ENCODE results near the gene CR1L.
"Not testable (repeated sequence)": the region's sequence is repeated elsewhere in the genome, so short reads cannot be mapped to it uniquely, and the experiment has no call there.

Gene CR1L

DNA sequence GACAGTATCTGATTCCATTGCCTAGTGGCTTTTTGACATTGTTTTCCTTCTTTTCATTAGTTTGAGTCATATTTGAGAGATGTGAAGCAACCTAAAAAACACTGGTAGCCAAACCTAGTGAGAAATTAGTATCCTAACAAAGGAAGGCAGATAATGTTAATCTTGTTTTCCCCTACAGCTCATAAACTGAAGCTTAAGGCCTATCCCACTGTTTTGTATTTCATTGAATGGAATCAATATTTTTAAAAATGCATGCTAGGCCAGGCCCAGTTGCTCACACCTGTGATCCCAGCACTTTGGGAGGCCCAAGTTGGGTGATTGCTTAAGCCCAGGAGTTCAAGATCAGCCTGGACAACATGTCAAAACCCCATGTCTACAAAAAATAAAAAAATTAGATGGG lies 1.2 kb downstream of the CR1L start:
- DNase-seq (ENCODE audit: low spot score) = no peak

DNA sequence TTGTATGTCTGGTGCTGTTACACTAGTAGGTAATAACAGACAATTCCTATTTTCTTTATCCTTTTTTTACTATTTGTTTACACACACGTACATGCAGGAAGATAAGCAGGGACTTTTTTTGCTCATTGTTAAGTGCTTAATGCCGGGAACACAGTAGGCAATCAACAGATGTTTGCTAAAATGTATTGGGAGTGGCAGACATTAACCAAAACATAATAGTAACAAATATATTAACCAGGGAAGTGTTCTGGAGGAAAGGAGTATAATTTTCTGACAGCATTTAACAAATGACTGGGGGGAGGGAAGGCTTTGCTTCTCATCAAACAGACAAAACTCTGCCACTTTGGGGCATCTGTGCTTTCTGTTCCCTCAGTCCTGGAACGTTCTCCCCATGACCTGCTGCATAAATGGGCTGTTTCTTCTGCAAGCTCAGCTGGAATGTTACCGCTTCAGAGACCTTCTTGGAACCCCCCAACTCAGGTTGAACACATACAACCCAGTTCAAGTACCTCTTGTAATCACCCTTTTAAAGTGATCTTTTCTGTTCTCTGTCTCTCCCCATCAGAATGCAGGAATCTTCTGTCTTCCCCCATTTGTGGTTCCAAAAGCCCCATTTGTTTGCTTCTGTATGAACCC lies 2.1 kb downstream of the CR1L start:
- no peak for DNase-seq (ENCODE audit: low spot score)

DNA sequence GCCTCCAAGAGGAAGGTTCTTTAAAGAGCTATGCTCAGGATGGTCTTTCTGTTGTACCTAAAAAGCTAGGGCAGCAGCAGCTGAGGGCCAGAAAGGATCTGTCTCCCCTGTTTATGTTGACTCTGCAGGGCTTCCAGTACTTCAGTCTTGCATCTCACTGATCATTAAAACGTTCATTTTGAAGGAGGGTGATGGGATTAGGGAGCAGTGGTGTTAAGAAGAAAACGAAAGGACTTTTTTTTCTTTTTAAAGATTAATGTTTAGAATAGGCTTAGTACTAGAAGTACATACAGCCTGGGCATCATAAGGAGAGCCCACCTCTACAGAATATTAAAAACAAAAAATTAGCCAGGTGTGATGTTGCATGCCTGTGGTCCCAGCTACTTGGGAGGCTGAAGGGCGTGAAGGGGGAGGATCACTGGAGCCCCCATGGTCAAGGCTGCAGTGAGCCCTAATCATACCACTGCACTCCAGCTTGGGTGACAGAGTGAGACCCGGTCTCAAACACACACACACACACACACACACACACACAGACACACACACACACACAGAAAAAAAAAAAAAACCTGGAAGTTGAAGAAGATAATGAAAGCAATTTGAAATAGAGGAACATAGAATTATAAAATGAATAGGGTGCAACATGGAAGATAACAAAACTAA lies 2.9 kb downstream of the CR1L start:
- DNase-seq (ENCODE audit: low spot score) = no peak

DNA sequence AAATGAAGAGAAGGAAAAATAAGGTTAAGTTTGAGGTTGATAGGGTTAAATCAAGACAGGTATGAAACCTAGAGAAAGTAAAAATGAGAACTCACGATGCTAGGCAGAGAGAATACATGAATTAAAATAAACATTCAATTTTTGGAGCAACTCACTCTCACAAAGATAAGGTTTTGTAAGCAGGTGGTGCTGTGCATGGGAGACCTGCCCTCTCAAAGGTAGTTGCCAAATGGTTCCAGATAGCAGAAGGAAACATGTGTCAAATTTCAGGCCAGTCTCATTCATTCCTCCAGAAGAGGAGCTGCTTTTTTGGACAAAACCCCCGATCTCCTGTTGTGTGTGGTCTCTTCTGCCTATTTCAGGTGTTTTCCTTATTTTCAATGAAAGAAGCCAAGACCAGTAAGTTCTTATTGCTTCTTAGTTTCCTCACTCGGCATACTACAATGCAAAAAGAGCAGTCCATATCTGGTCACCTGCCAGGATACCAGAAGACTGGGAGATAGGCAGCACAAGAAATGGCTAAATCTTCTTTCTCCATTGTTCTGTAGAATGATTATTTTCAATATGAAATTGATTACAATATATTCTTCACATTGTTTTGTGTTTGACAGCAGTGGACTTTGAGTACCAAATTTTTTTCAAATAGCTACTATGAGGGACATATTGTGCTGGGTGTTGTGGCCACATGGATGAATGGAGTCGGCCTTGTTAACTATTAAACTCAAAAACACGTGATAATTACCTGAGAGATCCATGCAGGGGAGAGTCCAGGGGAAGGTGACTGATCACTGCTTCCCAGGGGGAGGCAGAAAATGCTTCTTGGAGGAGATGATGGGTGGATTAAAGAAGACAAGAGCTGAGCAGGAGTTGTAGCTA lies 3.6 kb downstream of the CR1L start:
- no peak for DNase-seq (ENCODE audit: low spot score)

DNA sequence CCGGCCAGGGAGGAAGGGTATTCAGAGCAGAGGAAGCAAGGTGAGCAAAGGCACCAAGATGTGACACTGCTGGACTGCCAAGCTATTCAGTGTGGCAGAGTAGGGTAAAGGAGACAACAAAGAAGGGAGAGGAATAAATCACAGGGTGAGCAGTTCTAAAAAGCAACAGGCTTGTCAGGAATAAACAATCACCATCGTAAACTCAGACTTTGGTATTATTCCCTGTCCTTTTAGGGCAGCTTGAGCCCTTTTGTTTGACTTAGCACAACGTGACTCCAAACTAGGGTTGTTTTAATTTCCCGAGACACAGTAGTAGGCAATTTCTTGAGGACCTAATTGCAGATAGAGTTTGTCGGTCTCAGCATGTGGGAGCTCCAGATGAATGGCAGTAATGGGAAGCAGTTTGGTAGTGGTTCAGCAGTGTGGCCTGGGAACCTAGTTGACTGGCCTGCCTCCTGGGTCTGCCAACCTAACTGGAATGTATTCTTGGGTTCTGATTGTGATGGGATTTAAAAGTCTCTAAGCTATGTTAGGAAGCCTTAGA lies 4.3 kb downstream of the CR1L start:
- DNase-seq (ENCODE audit: low spot score) = no peak

DNA sequence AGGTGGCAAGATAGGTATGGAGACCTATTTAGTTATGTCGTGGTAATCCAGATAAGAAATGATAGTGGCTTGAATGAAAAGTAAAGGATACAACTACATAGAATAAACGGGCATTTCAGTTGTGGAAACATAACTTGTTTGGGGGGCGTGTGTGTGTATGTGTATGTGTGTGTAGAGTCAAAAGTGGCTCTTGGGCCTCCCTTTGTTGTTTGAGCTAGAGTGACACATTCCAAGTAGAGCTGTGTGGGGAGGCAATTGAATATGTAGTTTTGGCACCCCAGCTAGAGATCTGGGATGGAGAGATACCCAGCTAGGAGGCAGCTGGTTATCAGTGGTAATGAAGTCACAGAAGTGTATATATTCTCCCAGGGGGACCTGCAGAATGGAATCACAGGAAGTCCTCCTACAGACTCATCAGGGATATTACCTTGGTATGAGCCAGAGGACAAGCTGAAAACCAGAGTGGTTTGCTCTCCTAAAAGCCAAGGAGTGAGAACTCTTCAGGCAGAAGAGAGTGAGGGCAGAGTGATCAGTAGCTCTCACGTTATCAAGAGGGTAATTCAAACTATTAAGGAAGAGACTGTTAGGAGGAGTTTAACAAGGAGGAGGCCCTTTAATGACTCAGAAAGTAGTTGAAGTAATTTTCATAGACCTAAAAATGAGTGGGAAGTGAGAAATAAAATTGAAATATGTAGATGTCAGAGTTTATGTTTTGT lies 5.1 kb downstream of the CR1L start:
- DNase-seq (ENCODE audit: low spot score) = no peak

DNA sequence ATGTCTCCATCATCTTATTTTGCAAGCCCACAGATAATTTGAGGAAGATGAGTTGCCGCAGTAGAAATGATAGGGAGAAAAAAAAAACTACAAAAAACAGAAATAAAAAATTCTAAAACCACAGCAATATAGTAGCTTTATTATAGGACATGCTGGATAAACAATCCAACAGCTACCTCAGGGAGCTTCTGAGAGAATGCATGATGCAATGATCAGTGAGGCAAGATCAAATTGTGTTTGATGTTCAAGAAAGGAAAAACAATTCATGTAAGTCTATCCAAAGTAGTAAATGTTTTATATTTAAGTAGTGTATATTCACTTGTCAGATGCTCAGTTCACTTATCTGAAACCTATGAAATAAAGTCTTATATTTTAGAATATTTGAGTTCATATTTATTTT lies 6.7 kb downstream of the CR1L start:
- DNase-seq (ENCODE audit: low spot score) = no peak

DNA sequence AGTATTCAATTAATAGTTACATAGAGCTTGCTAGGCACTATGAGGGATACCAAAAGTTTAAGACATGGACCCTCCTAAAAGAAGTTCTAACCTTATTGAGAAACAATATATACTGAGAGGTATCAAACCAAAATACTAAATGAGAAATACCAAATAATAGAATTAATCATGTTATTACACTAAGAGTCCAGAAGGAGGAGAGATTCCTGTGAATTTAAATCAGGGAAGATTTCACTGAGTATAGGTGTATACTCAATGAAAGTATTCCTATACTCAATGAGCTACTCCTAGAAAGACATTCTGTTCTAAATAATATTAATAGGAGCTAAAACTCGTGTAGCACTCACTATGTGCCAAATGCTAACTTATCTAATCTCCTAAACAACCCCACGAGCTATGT lies 9.4 kb downstream of the CR1L start:
- no peak for DNase-seq (ENCODE audit: low spot score)

DNA sequence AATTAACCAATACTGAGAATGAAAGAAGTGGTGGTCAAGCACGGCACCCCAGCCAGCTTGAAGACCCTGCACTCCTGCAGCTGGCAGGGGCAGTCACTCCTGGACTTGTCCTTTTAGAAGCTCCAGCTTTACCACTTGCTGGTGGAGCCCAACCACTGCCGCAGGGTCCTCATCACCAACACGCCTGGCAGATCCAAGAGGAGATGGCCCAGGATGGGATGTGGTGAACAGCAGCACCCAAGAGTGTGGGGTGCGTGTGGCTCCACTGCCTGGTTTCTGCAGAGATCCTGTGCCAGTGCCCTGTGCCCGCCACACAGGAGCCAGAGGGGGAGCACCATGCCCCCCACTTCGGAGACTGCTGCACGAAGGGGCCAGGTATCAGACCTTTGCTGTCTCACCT lies 13.5 kb downstream of the CR1L start:
- no peak for DNase-seq (ENCODE audit: low spot score)

DNA sequence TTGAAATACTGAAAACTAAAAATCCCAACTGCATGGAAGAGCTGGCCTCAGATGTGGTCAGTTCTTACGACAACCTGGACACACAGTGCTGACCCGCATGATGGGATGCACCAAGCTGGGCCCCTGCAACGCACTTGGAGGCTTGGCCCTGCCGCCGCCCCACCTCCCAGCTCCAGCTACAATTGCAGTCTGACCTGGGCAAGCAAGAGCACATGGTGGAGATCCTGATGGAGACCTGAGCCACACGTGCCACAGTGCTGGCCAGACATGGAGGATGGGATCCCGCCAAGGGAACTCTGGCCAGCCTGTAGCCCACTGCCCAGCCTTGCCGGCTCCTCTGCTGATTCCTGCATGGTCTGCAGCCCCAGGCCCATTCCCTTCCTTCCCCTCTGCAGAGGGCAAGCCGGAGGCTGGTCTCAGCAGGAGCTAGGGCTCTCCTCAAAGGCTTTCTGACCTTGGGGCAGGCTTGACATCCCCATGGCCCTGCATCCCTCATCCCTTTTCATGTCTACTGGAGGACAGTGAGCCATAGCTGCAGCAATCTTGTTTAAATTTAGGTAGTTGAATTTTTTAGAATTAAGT lies 14.1 kb downstream of the CR1L start:
- no peak for DNase-seq (ENCODE audit: low spot score)

DNA sequence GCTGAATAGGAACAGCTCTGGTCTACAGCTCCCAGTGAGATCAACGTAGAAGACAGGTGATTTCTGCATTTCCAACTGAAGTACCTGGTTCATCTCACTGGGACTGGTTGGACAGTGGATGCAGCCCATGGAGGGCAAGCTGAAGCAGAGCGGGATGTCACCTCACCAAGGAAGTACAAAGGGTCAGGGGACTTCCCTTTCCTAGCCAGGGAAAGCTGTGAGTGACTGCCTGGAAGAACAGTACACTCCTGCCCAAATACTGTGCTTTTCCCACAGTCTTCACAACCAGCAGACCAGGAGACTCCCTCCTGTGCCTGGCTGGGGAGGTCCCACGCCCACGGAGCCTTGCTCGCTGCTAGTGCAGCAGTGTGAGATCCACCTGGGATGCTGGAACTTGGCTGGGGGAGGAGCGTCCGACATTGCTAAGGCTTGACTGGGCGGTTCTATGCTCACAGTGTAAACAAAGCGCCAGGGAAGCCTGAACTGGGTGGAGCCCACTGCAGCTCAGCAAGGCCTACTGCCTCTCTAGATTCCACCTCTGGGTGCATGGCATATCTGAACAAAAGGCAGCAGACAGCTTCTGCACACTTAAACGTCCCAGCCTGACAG lies 14.7 kb downstream of the CR1L start:
- DNase-seq (ENCODE audit: low spot score) = no peak

DNA sequence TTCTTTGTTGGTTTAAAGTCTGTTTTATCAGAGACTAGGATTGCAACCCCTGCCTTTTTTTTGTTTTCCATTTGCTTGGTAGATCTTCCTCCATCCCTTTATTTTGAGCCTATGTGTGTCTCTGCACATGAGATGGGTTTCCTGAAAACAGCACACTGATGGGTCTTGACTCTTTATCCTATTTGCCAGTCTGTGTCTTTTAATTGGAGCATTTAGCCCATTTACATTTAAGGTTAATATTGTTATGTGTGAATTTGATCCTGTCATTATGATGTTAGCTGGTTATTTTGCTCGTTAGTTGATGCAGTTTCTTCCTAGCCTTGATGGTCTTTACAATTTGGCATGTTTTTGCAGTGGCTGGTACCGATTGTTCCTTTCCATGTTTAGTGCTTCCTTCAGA lies 16.5 kb downstream of the CR1L start:
- DNase-seq (ENCODE audit: low spot score) = not testable (repeated sequence)

DNA sequence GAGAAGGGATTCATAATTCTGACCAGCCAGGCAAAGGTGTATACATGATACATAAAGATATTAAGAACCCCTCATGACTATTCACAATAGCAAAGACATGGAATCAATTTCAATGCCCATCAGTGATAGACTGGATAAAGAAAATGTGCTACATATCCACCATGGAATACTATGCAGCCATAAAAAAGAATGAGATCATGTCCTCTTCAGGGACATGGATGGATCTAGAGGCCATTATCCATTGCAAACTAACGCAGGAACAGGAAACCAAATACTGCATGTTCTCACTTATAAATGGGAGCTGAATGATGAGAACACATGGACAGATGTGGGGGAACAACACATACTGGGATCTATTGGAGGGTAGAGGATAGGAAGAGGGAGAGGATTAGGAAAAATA lies 21.4 kb downstream of the CR1L start:
- no peak for DNase-seq (ENCODE audit: low spot score)

DNA sequence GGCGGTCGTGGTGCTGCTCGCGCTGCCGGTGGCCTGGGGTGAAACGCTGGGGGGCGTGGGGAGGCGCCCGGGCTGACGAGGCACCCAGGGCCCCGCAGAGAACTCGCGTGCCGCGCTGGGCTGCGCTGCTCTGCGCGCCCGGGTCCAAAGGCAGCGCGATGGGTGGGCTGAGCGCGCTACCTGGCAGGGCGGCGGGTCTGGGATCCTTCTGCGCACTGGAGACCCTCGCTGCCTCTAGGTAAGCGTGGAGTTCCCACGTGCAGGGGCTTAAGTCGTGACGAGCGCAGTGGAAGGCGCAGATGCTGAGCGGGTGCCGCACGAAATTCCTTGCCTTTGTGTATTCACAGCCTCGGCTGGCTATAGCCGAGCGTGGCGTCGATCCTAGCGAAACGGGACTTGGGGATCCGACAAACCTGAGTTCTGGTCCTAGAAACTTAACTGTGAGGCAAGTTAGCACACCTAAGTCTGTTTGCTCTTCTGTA lies 24.6 kb downstream of the CR1L start:
- no peak for DNase-seq (ENCODE audit: low spot score)

DNA sequence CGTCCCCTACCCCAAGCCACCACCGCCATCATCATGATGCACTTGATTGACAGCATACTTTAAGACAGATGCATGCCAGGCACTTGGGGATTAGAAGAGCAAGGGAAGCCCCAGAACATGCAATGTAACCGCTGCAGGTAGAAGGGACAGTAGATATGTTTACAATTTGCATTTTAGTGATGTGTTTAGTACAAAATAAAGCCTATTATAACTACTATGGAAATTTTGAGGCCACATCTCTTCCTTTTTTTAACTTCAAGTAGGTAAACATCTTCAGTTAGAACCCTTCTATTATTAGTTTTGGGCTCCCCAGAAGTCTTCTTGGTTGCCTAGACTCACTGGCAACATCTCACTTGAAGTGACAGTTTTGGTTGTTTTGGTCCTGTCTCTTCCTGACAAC lies 25.3 kb downstream of the CR1L start:
- no peak for DNase-seq (ENCODE audit: low spot score)

DNA sequence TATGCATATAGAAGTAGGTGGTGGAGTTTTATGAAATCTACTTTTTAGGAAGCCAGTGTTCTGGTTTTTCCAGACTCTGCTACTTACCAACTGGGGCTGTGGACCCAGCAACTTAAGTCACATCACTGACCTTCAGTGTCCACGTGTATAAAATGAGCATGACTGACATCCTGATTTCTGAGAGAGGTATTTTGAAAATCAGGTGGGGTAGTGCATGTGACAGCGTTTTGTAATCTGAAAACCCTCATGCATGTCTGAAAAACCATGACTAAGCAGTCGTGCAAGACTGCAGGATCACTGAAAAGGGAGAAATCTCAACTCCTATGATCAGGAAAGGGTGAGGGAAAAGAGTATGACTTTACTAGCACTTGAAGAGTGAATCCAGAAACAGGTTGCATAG lies 26.1 kb downstream of the CR1L start:
- DNase-seq (ENCODE audit: low spot score) = no peak

DNA sequence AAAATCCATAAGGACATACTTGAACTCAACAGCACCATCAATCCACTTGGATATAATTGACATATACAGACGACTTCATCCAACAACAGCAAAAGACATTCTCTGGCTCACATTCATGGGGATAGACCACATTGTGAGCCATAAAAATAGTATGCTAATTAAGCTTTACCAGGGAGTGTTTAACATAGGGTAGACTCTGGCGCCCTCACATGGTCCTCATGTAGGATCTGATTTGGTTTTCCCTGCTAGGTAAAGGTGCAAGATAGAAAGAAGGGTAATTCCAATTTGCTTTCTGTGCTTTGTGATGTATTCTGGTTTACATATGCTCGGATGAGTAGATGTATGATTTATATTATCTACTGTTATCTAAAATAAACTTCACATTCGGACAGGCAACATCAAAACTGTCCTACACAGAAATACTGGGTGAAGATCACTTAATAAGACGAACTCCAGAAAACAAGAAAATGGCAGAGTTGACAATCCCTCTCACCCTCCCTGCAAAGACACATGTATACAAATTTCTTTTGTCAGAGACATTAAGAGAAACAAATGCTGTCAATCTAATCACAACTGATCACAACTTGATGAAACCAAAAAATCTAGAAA lies 27.7 kb downstream of the CR1L start:
- peak; percentile 74 for DNase-seq (ENCODE audit: low spot score)

DNA sequence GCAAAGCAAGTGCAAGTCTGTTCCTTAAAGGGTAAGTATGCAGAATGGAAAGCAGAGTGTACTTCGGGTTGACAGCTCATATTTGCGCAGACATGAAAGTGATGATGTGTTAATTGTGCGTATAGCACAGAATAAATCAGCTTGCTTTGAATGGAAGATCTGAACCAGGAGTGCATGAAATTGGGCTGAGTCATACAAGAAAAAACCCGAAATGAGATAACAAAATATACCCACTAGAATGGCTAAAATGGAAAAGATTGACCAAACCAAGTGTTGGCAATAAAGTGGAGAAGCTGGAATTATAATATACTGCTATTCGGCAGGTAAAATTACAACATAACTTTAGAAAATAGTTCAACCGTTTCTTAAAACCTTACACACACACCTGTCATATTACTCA lies 28.5 kb downstream of the CR1L start:
- DNase-seq (ENCODE audit: low spot score) = no peak

DNA sequence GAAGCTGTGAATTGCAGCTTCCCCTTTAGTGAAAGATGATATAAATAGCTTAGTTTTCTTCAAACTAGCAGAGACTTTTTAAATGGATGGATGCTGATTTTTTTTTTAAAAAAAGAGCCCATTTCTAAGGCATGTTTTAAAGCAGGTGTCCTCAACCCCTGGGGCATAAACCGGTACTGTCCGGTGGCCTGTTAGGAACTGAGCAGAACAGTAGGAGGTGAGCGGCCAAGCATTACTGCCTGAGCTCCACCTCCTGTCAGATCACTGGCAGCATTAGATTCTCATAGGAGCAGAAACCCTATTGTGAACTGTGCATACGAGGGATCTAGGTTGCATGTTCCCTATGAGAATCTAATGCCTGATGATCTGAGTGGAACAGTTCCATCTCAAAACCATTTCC lies 31.2 kb downstream of the CR1L start:
- no peak for DNase-seq (ENCODE audit: low spot score)

DNA sequence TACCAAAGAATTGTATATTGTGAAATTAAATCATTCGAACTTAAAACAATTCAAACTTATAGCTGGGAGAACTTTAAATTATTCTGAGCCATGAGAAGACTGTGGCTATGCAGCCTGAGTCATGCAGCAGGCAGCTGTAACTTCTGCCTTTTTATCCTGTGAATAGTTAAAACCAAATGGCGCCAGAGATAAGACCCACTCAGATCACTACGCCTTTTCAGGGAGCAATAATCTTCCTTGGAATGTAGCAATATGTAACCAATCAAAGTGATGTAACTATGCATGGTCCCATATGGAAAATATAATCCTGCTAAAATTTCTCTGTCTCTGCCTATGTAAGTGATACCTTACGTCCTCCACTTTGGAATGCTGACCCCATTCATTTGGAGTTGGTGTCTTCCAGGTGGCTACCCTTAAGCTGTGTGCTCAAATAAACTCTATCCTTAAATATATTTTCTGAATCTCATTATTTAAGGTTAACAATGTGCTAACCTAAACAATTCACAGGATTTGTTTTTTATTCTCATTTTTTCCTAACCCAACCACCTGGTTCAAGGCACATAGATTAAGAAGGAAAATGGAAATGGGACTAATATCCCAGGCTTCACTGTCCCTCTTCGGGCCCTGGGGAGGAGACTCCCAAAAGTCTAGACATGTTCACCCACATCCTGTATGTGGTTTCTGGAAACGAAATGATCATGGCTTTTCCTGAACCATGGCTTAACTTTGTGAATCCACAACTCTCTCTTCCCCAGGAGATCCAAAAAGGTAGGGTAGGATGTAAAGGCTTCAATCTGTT lies 35.9 kb downstream of the CR1L start:
- DNase-seq (ENCODE audit: low spot score) = not testable (repeated sequence)
